ENCODE measurements around the gene HAUS3.

- no peak for TF ChIP-seq POLR2AphosphoS5 (IDR thresholded peaks at IDR 0.05; ENCODE audit: low read depth, low read length)
- TF ChIP-seq SIN3A (IDR thresholded peaks at IDR 0.05; ENCODE audit: borderline replicate concordance, insufficient read depth, low read depth, low read length) = no peak
- TF ChIP-seq CTCF (IDR thresholded peaks at IDR 0.05) = no peak
- TF ChIP-seq TCF7L2 (IDR thresholded peaks at IDR 0.05; ENCODE audit: low read depth, low read length) = no peak
- no peak for TF ChIP-seq REST (IDR thresholded peaks at IDR 0.05; ENCODE audit: insufficient read depth in 1 of 2, low read depth in 2 of 2, low read length in 1 of 2)
Measured at GRCh38 chr4:2272828-2273120, 30.9 kb upstream of the HAUS3 start.
